Retinal pigment epithelial cell (primary cell): ENCODE results near the gene ABHD16A.

Experiments used
- DNase-seq: peaks from one replicate; pipeline ENCODE4 v3.0.0-alpha.2; 2010; ENCODE audit warnings: low read depth
- H3K4me3 ChIP-seq: 2 replicates; pipeline ENCODE4 v1.5.1; 2011; ENCODE audit warnings: mild to moderate bottlenecking, low read length, control low read depth, moderate library complexity
- TF ChIP-seq, protein P1 (sequence below): conservative IDR thresholded peaks from 2 replicates; pipeline ENCODE4 v1.5.1; 2011; ENCODE audit warnings: low read depth, low read length, control low read depth, inconsistent platforms

Gene ABHD16A

DNA sequence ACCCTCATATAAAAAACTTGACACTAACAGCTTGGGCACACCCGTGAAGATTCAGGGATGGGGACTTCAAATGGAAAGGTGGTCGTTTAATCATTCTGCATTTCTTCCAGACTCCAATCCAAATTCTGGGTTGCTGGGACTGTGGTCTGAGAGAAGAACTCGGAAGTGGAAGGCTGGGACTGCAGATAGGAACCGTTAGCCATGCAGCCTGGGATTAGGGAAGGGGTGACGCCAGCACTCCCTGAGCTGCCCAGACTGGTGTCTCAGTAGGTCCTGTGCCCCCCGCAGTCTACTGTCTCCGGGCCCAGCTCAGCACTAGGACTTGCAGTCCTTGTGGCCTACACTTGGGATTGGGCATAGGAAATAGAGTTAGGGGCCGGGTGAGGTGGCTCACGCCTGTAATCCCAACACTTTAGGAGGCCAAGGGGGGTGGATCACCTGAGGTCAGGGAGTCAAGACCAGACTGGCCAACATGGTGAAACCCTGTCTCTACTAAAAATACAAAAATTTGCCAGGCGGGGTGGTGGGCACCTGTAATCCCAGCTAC lies 33.7 kb upstream of the ABHD16A start:
- DNase-seq = no peak
- peak overlapping the region; percentile 81 for H3K4me3 ChIP-seq

DNA sequence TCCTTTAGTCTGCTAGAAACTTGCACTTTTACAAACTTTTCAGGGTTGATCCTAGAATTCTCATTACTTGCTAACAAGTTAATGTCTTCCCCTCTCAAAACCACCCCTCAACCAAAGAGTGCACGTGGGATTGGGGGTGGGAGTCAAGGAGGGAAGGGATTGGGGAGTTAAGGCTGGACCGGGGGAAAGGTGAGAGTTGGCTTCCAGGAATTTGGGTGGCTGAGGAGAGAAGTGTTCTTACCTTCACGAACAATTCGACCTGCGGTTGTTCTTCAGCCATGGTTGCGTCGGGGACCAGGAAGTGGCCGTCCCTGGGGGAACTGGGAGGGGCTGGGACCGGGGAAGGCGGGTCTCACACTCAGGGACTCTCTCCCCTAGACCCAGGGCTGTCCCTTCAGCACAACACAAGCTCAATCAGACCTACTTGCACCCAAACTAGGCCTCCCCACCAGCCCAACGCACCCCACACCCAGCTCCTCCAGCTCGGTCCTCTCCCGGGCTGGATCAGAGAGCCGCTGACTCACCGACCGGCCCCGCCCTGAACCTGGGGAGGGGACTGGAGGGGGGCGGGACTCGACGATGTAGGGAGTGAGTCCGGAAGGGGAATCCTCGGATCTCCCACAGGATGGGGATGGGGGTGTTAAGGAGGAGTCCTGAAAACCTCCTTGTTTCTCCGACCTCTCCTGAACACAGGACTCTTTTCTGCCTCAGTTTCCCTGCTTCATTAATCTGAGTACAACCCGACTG lies 33.1 kb upstream of the ABHD16A start, which contains the start of gene CLIC1:
Gene CLIC1 (minus strand): TSS at position 510 of the 747 bp plus-strand sequence. CDS start 230 bp downstream, at position 280.
- TF ChIP-seq, protein P1, sequence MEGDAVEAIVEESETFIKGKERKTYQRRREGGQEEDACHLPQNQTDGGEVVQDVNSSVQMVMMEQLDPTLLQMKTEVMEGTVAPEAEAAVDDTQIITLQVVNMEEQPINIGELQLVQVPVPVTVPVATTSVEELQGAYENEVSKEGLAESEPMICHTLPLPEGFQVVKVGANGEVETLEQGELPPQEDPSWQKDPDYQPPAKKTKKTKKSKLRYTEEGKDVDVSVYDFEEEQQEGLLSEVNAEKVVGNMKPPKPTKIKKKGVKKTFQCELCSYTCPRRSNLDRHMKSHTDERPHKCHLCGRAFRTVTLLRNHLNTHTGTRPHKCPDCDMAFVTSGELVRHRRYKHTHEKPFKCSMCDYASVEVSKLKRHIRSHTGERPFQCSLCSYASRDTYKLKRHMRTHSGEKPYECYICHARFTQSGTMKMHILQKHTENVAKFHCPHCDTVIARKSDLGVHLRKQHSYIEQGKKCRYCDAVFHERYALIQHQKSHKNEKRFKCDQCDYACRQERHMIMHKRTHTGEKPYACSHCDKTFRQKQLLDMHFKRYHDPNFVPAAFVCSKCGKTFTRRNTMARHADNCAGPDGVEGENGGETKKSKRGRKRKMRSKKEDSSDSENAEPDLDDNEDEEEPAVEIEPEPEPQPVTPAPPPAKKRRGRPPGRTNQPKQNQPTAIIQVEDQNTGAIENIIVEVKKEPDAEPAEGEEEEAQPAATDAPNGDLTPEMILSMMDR = no peak
- no peak for DNase-seq

More for the DNA sequence above, 33.7 kb upstream of the ABHD16A start:
- TF ChIP-seq, protein P1 = no peak

DNA sequence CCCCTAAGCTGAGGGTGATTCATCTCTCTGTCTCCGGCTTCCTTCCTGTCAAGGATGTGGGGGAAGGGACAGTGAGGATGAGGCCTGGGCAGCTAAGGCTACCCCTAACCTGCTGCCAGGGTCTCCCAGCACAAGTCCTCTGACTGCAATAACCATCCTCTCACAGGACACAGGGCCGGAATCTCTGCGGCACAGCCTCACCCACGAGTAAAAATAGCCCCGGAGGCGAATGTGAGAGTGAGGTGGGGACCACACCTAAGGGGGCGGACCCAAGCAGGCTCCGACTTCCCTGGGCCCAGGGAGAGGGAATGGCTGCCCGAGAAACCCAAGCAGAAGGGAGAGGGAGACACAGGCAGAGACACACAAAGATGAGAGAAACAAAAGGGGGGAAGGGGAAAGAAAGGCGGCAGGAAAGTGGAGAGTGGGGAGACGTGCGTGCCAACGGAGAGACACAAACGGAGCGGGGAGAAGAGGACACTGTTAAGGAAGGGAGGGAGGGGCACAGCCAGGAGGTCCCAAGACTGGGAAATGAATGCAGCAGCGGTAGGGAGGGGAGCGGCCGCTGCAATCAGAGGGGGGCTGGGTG lies 31.8 kb upstream of the ABHD16A start:
- TF ChIP-seq, protein P1 = no peak
- DNase-seq = no peak
- peak overlapping the region; percentile 81 for H3K4me3 ChIP-seq

More for the DNA sequence above, 33.1 kb upstream of the ABHD16A start, which contains the start of gene CLIC1:
- H3K4me3 ChIP-seq = peak within 1 kb of the TSS; percentile 81

GRCh38 chr6:31734247-31734820 lies 31.2 kb upstream of the ABHD16A start:
- no peak for DNase-seq
- TF ChIP-seq, protein P1 = no peak
- peak overlapping the region; percentile 81 for H3K4me3 ChIP-seq

- TF ChIP-seq, protein P1 = no peak
- DNase-seq = no peak
- H3K4me3 ChIP-seq = peak overlapping the region; percentile 81
Observed at GRCh38 chr6:31733734-31734133, 30.6 kb upstream of the ABHD16A start.

DNA sequence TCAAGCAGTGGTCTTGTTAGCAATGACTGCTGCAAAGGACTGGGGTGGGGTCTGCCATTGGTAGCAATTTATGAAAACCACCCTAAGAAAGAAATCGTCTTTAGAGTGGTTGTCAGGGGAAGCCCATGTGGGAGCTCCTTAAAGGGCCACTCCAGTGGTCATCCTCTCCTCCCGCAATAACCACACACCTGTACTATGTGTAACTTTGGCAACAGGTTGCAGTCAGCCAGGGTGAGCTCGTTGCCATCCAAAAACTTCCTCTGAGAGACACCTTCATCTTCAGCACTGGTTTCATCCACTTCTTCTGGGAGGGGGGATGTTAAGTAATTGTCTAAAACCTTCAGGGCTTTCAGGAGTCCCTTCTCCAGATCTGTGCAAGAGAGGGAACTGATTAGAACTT lies 28.9 kb upstream of the ABHD16A start:
- TF ChIP-seq, protein P1 = no peak
- H3K4me3 ChIP-seq = no peak overlapping the region
- DNase-seq = no peak
